H1 (cell line): ENCODE data around the gene PIGV. TPM values are rescaled to one million over a fixed set of nuclear protein-coding genes. Genes with fewer than 3 reads are reported as not detected.

Experiments used
- CHD2 ChIP-seq: IDR thresholded peaks from 2 replicates; pipeline ENCODE4 v1.6.1; 2012; ENCODE audit warnings: low read length, improper control_type of control experiment
- EZH2 ChIP-seq: fragments of 200-600 bp; sonication (generic); IDR thresholded peaks from 2 replicates; pipeline ENCODE4 v1.7.1; 2012; ENCODE audit warnings: low read depth, mild to moderate bottlenecking, moderate library complexity, low read length, inconsistent platforms; ENCODE audit not compliant: severe bottlenecking
- FOSL1 ChIP-seq: IDR thresholded peaks from 2 replicates; pipeline ENCODE4 v1.6.1; 2011; ENCODE audit warnings: mild to moderate bottlenecking, low read depth, low read length, moderate library complexity; ENCODE audit not compliant: insufficient read depth
- RNF2 ChIP-seq: fragments of 200-900, 300-1000 bp; sonication (generic); IDR thresholded peaks from 2 replicates; pipeline ENCODE4 v1.7.1; 2016; ENCODE audit warnings: borderline replicate concordance, low read depth, mild to moderate bottlenecking, antibody characterized with exemption, low read length; ENCODE audit not compliant: poor library complexity, severe bottlenecking; ENCODE audit errors: missing control alignments
- ZNF274 ChIP-seq: IDR thresholded peaks from 2 replicates; pipeline ENCODE4 v1.7.0; 2012; ENCODE audit warnings: low read length, borderline replicate concordance; ENCODE audit errors: extremely low read depth
- polyA plus RNA-seq, 7 experiments: library from polyadenylated mRNA; depleted of rRNA in 3 of 7; stranded (reverse) in 5 of 7; unstranded in 2 of 7; fragments of >200 nt in 5 of 7; fragments of 200-250 nt in 2 of 7; gene quantifications; 1 replicate in 5 of 7; 2 replicates in 1 of 7; 4 replicates in 1 of 7; pipeline versions ENCODE4 v1.2.1 to v1.2.3, GENCODE V29; 2011 to 2013; ENCODE audit warnings: missing spikeins in 2 of 7, mixed read lengths in 2 of 7
- total RNA-seq: library from RNA; stranded (reverse); fragmentation: NEBNext Ultra II Directional; extraction: Animal tissue kit (Norgen Biotek cat#: 25700); gene quantifications from 2 replicates; pipeline ENCODE4 v1.2.1, GENCODE V29; 2021
- TF ChIP-seq, protein P1 (sequence below): fragments of 300-600 bp; sonication (generic); IDR thresholded peaks from 2 replicates; pipeline ENCODE4 v1.7.1; 2012; ENCODE audit warnings: low read length, moderate library complexity, mild to moderate bottlenecking, inconsistent platforms; ENCODE audit not compliant: insufficient replicate concordance

The PIGV gene
- total and polyA plus RNA-seq, 2 of the 8 experiments (the other 6 are each of a cell fraction or from before 2014, with no cell fraction given) = 8.5 to 20.9 TPM

DNA sequence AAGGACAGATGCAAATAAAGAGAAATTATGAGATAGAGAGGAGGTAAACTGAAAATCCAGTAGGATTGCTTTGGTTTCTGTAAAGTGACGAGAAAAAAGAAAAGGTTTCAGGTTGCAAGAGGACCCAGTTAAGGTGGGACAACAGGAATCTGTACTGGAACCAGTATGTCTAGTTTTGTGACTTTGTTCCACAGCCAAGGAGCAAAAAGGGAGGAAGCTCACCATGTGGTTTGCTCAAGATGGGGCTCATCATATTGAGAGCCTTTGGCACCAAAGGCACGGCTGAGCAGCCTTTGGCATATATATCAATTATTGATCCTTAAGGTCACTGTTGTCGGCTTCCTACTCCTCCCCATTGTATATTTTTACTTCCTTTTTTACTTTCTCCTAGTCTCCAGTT is 37.0 kb downstream of the PIGV start (continued):
- TF ChIP-seq, protein P1, sequence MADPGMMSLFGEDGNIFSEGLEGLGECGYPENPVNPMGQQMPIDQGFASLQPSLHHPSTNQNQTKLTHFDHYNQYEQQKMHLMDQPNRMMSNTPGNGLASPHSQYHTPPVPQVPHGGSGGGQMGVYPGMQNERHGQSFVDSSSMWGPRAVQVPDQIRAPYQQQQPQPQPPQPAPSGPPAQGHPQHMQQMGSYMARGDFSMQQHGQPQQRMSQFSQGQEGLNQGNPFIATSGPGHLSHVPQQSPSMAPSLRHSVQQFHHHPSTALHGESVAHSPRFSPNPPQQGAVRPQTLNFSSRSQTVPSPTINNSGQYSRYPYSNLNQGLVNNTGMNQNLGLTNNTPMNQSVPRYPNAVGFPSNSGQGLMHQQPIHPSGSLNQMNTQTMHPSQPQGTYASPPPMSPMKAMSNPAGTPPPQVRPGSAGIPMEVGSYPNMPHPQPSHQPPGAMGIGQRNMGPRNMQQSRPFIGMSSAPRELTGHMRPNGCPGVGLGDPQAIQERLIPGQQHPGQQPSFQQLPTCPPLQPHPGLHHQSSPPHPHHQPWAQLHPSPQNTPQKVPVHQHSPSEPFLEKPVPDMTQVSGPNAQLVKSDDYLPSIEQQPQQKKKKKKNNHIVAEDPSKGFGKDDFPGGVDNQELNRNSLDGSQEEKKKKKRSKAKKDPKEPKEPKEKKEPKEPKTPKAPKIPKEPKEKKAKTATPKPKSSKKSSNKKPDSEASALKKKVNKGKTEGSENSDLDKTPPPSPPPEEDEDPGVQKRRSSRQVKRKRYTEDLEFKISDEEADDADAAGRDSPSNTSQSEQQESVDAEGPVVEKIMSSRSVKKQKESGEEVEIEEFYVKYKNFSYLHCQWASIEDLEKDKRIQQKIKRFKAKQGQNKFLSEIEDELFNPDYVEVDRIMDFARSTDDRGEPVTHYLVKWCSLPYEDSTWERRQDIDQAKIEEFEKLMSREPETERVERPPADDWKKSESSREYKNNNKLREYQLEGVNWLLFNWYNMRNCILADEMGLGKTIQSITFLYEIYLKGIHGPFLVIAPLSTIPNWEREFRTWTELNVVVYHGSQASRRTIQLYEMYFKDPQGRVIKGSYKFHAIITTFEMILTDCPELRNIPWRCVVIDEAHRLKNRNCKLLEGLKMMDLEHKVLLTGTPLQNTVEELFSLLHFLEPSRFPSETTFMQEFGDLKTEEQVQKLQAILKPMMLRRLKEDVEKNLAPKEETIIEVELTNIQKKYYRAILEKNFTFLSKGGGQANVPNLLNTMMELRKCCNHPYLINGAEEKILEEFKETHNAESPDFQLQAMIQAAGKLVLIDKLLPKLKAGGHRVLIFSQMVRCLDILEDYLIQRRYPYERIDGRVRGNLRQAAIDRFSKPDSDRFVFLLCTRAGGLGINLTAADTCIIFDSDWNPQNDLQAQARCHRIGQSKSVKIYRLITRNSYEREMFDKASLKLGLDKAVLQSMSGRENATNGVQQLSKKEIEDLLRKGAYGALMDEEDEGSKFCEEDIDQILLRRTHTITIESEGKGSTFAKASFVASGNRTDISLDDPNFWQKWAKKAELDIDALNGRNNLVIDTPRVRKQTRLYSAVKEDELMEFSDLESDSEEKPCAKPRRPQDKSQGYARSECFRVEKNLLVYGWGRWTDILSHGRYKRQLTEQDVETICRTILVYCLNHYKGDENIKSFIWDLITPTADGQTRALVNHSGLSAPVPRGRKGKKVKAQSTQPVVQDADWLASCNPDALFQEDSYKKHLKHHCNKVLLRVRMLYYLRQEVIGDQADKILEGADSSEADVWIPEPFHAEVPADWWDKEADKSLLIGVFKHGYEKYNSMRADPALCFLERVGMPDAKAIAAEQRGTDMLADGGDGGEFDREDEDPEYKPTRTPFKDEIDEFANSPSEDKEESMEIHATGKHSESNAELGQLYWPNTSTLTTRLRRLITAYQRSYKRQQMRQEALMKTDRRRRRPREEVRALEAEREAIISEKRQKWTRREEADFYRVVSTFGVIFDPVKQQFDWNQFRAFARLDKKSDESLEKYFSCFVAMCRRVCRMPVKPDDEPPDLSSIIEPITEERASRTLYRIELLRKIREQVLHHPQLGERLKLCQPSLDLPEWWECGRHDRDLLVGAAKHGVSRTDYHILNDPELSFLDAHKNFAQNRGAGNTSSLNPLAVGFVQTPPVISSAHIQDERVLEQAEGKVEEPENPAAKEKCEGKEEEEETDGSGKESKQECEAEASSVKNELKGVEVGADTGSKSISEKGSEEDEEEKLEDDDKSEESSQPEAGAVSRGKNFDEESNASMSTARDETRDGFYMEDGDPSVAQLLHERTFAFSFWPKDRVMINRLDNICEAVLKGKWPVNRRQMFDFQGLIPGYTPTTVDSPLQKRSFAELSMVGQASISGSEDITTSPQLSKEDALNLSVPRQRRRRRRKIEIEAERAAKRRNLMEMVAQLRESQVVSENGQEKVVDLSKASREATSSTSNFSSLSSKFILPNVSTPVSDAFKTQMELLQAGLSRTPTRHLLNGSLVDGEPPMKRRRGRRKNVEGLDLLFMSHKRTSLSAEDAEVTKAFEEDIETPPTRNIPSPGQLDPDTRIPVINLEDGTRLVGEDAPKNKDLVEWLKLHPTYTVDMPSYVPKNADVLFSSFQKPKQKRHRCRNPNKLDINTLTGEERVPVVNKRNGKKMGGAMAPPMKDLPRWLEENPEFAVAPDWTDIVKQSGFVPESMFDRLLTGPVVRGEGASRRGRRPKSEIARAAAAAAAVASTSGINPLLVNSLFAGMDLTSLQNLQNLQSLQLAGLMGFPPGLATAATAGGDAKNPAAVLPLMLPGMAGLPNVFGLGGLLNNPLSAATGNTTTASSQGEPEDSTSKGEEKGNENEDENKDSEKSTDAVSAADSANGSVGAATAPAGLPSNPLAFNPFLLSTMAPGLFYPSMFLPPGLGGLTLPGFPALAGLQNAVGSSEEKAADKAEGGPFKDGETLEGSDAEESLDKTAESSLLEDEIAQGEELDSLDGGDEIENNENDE = no peak
- TF ChIP-seq CHD2 (no peak), ZNF274 (no peak), RNF2 (no peak), FOSL1 (no peak), EZH2 (no peak)
